ENCODE data around the gene CA10.

GRCh38 chr17:52157603-52158449 lies 688 bp downstream of the CA10 start:
- TF ChIP-seq POLR2AphosphoS5 (IDR thresholded peaks at IDR 0.05) (no peak), CTCF (IDR thresholded peaks at IDR 0.05) (no peak)
